ENCODE measurements around the gene KCNQ1.

The KCNQ1 gene

GRCh38 chr11:2649848-2650247 lies 205.0 kb downstream of the KCNQ1 start:
- H3K9me3 ChIP-seq (ENCODE audit: control insufficient read depth, low read length), result peaks cover 71% of the 10 kb centered on the region
- H3K4me1 ChIP-seq (ENCODE audit: control insufficient read depth, insufficient read depth, low read length, poor library complexity, severe bottlenecking), result no peaks in the 10 kb centered on the region
- H3K36me3 ChIP-seq (ENCODE audit: control insufficient read depth, insufficient read depth, low read length), result no peaks in the 10 kb centered on the region
- H3K4me3 ChIP-seq (ENCODE audit: extremely low read depth, insufficient read depth, low read length, poor library complexity, severe bottlenecking), result no peak overlapping the region
- no CpG with 5 or more reads among the region's 2 CpGs for WGBS, 2 experiments (ENCODE audit: insufficient coverage in 2 of 2)
- H3K27ac ChIP-seq (ENCODE audit: low read depth, low read length, severe bottlenecking), result no peak overlapping the region

- WGBS, 2 experiments (ENCODE audit: insufficient coverage in 2 of 2), result no CpG with 5 or more reads among the region's 2 CpGs
- peaks cover 66% of the 10 kb centered on the region for H3K9me3 ChIP-seq (ENCODE audit: control insufficient read depth, low read length)
- no peak overlapping the region for H3K27ac ChIP-seq (ENCODE audit: low read depth, low read length, severe bottlenecking)
- no peaks in the 10 kb centered on the region for H3K4me1 ChIP-seq (ENCODE audit: control insufficient read depth, insufficient read depth, low read length, poor library complexity, severe bottlenecking)
- no peaks in the 10 kb centered on the region for H3K36me3 ChIP-seq (ENCODE audit: control insufficient read depth, insufficient read depth, low read length)
- H3K4me3 ChIP-seq (ENCODE audit: extremely low read depth, insufficient read depth, low read length, poor library complexity, severe bottlenecking), result no peak overlapping the region
These were observed 205.6 kb downstream of the KCNQ1 start for GRCh38 chr11:2650343-2650867.

DNA sequence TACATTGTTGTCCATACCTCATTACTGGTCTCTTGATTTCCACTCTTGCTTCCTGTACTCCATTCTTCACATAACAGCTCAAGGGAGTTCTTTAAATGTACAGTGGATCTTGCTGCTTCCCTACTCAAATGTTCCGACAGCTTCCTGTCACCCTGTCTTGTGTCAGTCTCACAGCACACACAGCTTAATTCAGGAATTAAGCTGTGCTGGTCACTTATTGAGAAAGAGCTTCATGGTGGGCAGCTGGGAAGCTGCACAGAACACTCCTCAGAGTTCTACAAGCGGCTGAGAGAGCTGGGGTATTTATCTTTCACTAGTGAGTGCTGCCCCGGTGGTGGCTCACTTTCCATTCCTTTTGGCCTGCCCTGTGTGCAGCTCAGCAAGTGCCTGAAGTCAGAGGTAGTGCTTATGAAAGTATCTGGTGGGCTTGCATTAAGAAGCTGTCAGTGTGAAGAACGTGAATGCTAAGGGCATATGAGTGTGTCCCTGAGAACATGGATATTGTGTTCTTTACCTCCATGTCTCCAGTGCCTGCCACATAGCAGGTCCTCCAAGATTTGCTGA lies 206.3 kb downstream of the KCNQ1 start:
- 89 to 100% methylated on average over 2 to 4 of the region's 4 CpGs for whole genome bisulfite sequencing, 2 experiments (ENCODE audit: insufficient coverage in 2 of 2)
- H3K4me1 ChIP-seq (ENCODE audit: control insufficient read depth, insufficient read depth, low read length, poor library complexity, severe bottlenecking), result no peaks in the 10 kb centered on the region
- peaks cover 63% of the 10 kb centered on the region for H3K9me3 ChIP-seq (ENCODE audit: control insufficient read depth, low read length)
- no peak overlapping the region for H3K4me3 ChIP-seq (ENCODE audit: extremely low read depth, insufficient read depth, low read length, poor library complexity, severe bottlenecking)
- H3K27ac ChIP-seq (ENCODE audit: low read depth, low read length, severe bottlenecking), result no peak overlapping the region
- no peaks in the 10 kb centered on the region for H3K36me3 ChIP-seq (ENCODE audit: control insufficient read depth, insufficient read depth, low read length)

- H3K4me3 ChIP-seq (ENCODE audit: extremely low read depth, insufficient read depth, low read length, poor library complexity, severe bottlenecking), result no peak overlapping the region
- no peak overlapping the region for H3K27ac ChIP-seq (ENCODE audit: low read depth, low read length, severe bottlenecking)
- no peaks in the 10 kb centered on the region for H3K4me1 ChIP-seq (ENCODE audit: control insufficient read depth, insufficient read depth, low read length, poor library complexity, severe bottlenecking)
- H3K9me3 ChIP-seq (ENCODE audit: control insufficient read depth, low read length), result peaks cover 56% of the 10 kb centered on the region
- 97% methylated on average over 4 of the region's 7 CpGs; no CpG with 5 or more reads in 1 of the 2 experiments for WGBS, 2 experiments (ENCODE audit: insufficient coverage in 2 of 2)
- no peaks in the 10 kb centered on the region for H3K36me3 ChIP-seq (ENCODE audit: control insufficient read depth, insufficient read depth, low read length)
These were observed 207.0 kb downstream of the KCNQ1 start for GRCh38 chr11:2651826-2652271.

DNA sequence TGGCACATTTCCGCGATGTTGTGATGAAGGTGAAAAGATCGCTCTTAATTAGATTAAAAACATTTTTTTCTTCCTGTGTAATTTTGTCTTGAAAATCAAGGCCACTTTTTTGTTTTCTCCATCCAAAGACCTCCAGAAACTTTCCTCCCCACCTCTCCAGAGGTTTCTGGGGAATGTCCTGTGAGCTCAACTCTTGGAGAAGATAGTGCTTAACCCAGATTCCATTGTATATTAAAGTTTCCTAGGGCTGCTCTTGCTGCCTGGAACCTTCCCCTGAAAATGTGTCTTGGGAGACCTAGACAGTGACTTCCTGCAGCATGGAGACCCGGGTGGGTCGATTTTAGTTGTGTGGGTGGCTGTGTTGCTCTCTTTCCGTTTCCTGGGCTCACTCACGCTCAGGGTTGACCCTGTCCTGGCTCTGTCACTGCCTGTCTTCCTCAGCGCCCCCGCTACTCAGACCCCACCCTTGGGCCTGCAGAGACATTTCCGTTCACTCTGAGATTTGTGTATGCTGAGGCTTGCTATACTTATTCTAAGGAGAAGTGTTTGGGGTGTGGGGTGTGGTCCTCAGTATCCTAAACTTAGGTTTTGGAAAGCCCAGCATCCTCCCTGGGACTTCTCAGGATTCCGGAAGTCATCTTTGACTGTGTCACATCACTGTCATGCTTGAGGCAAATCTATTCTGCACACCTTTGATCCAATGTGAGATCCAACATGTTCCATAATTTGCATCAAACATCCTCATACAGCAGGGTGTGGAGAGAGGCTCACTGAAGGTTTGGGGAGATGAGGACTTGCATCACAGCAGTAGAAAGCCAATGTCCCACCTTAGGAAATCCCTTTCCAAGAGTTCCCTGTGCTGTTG lies 207.8 kb downstream of the KCNQ1 start:
- 93 to 96% methylated on average over 2 to 5 of the region's 11 CpGs for whole genome bisulfite sequencing, 2 experiments (ENCODE audit: insufficient coverage in 2 of 2)
- H3K36me3 ChIP-seq (ENCODE audit: control insufficient read depth, insufficient read depth, low read length), result no peaks in the 10 kb centered on the region
- peaks cover 52% of the 10 kb centered on the region for H3K9me3 ChIP-seq (ENCODE audit: control insufficient read depth, low read length)
- H3K27ac ChIP-seq (ENCODE audit: low read depth, low read length, severe bottlenecking), result no peak overlapping the region
- H3K4me1 ChIP-seq (ENCODE audit: control insufficient read depth, insufficient read depth, low read length, poor library complexity, severe bottlenecking), result no peaks in the 10 kb centered on the region
- no peak overlapping the region for H3K4me3 ChIP-seq (ENCODE audit: extremely low read depth, insufficient read depth, low read length, poor library complexity, severe bottlenecking)

DNA sequence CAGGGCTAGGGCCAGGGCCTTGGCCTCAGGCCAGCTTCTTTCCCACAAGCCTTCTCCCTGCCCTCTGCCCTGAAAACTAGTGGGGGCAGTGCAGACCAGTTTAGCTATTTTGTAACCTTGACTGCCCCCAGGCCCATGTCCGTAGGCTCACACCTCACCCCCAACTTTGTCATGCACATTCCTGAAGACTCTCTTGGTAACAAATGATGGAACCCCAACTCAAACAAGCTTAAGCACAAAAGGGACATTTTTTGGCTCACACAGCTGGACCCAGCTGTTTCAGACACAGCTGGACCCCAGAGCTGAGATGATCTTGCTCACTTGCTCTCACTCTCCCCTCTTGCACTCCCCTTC lies 208.4 kb downstream of the KCNQ1 start:
- no peak overlapping the region for H3K27ac ChIP-seq (ENCODE audit: low read depth, low read length, severe bottlenecking)
- no peaks in the 10 kb centered on the region for H3K36me3 ChIP-seq (ENCODE audit: control insufficient read depth, insufficient read depth, low read length)
- WGBS, 2 experiments (ENCODE audit: insufficient coverage in 2 of 2), result 86 to 89% methylated on average over 1 of the region's 1 CpG
- peaks cover 50% of the 10 kb centered on the region for H3K9me3 ChIP-seq (ENCODE audit: control insufficient read depth, low read length)
- H3K4me3 ChIP-seq (ENCODE audit: extremely low read depth, insufficient read depth, low read length, poor library complexity, severe bottlenecking), result no peak overlapping the region
- H3K4me1 ChIP-seq (ENCODE audit: control insufficient read depth, insufficient read depth, low read length, poor library complexity, severe bottlenecking), result no peaks in the 10 kb centered on the region

GRCh38 chr11:2653930-2654739 lies 209.3 kb downstream of the KCNQ1 start:
- Histone ChIP-seq H3K4me3 (ENCODE audit: extremely low read depth, insufficient read depth, low read length, poor library complexity, severe bottlenecking) (no peak overlapping the region), H3K36me3 (ENCODE audit: control insufficient read depth, insufficient read depth, low read length) (no peaks in the 10 kb centered on the region), H3K9me3 (ENCODE audit: control insufficient read depth, low read length) (peaks cover 50% of the 10 kb centered on the region), H3K4me1 (ENCODE audit: control insufficient read depth, insufficient read depth, low read length, poor library complexity, severe bottlenecking) (no peaks in the 10 kb centered on the region), H3K27ac (ENCODE audit: low read depth, low read length, severe bottlenecking) (no peak overlapping the region)
- 92 to 95% methylated on average over 14 of the region's 16 CpGs for WGBS, 2 experiments (ENCODE audit: insufficient coverage in 2 of 2)

- WGBS, 2 experiments (ENCODE audit: insufficient coverage in 2 of 2), result 75 to 95% methylated on average over 1 to 4 of the region's 6 CpGs
These were observed 210.4 kb downstream of the KCNQ1 start for GRCh38 chr11:2655016-2655719.

GRCh38 chr11:2655834-2656622 lies 211.2 kb downstream of the KCNQ1 start:
- Histone ChIP-seq H3K4me3 (ENCODE audit: extremely low read depth, insufficient read depth, low read length, poor library complexity, severe bottlenecking) (no peak overlapping the region), H3K36me3 (ENCODE audit: control insufficient read depth, insufficient read depth, low read length) (no peaks in the 10 kb centered on the region), H3K4me1 (ENCODE audit: control insufficient read depth, insufficient read depth, low read length, poor library complexity, severe bottlenecking) (no peaks in the 10 kb centered on the region), H3K27ac (ENCODE audit: low read depth, low read length, severe bottlenecking) (no peak overlapping the region), H3K9me3 (ENCODE audit: control insufficient read depth, low read length) (peaks cover 45% of the 10 kb centered on the region)
- WGBS, 2 experiments (ENCODE audit: insufficient coverage in 2 of 2), result 90 to 100% methylated on average over 1 to 4 of the region's 6 CpGs

More at GRCh38 chr11:2655016-2655719, 210.4 kb downstream of the KCNQ1 start:
- Histone ChIP-seq H3K9me3 (ENCODE audit: control insufficient read depth, low read length) (peaks cover 45% of the 10 kb centered on the region), H3K27ac (ENCODE audit: low read depth, low read length, severe bottlenecking) (no peak overlapping the region), H3K36me3 (ENCODE audit: control insufficient read depth, insufficient read depth, low read length) (no peaks in the 10 kb centered on the region), H3K4me1 (ENCODE audit: control insufficient read depth, insufficient read depth, low read length, poor library complexity, severe bottlenecking) (no peaks in the 10 kb centered on the region), H3K4me3 (ENCODE audit: extremely low read depth, insufficient read depth, low read length, poor library complexity, severe bottlenecking) (no peak overlapping the region)

Measured in mesodermal cell (in vitro differentiated cells).